Activated CD8-positive, alpha-beta memory T cell treated with anti-CD3 and anti-CD28 coated beads, Interleukin-2, amount 50 U/mL, for 1 hour (primary cell): ENCODE results near the gene ATP5PB.

Source experiments
- DNase-seq: peaks from one replicate; pipeline ENCODE4 v3.0.0-alpha.2; 2020; ENCODE audit errors: extremely low read depth

The ATP5PB gene

DNA sequence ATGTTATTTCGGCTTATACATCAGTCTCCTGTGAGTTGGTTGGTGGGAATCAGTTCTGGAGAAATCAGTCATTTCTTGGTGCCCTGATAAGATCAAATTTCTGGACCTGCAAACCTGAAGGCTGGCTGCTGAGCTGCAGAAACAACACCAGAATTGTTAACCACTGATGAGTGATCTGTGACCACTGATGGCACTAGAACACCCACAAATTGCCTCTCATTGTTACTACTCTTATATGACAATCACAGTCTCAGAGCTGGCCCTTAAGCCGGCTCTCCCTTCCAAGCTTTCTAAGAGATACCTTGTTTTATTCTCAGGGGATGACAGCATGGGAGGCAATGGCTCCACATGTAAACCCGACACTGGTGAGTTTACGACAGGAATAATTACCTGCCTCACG lies 26.4 kb downstream of the ATP5PB start:
- DNase-seq = no peak

DNA sequence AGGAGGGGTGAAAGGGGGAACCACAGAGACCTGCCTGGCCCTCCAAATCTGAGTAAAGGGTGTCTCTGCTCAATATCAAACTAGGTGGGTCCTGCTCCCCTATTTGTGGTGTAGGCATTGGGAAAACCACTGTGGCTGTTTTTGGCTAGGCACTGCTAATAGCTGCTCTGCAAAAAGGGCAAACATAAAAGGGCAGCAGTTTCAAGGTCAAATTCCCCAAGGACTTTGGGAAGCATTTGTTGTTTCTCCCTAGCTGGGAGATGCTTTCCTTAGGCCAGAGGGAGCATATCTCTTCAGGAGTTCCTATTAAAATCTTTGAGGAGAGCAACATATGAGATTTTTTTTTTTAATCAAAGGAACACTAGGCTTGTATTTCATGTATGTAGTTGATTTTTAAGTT lies 26.9 kb downstream of the ATP5PB start:
- no peak for DNase-seq

DNA sequence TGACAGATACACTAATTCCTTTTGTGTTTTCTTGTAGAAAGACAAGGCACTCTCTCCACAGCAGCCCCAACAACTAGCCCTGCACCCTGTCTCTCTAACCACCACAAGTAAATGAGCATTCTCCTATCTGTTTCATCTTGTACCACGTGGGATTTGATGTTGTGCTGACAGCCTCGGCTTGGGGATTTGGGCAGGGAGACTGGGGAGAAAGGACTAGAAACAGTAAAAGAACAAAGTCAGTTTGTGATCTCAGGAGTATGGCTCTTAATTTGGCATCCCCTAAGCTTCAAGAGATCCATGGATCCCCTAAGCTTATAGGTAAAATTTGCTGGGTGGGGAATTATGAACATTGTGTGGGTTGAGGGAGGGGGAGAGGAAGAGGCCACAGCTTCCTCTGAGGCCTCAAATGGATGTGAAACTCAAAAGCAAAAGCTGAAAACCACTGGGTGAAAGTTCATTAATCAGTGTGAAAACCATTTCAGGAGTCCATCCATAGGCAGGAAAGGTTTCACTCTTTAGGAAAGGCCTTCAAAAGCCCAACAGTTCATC lies 27.6 kb downstream of the ATP5PB start:
- DNase-seq = no peak

DNA sequence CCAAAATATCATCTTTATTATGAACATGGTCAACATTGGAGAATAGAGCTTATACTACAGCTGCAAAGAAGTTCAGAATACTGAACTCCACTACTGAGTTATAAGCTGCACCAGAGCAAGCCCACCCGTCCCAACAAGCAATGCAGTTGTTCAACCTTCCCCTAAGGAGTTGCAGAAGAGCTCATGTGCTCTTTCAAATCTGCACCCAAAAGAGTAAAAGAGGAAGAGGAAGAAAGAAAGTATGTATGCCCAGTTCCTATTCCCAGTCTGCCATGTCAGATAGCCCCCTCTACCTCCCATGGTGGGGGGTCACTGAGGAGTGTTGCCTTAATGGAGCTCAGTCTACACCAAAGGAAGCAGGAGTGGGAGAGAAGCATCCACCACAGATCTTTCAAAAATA lies 31.4 kb downstream of the ATP5PB start:
- DNase-seq = no peak

DNA sequence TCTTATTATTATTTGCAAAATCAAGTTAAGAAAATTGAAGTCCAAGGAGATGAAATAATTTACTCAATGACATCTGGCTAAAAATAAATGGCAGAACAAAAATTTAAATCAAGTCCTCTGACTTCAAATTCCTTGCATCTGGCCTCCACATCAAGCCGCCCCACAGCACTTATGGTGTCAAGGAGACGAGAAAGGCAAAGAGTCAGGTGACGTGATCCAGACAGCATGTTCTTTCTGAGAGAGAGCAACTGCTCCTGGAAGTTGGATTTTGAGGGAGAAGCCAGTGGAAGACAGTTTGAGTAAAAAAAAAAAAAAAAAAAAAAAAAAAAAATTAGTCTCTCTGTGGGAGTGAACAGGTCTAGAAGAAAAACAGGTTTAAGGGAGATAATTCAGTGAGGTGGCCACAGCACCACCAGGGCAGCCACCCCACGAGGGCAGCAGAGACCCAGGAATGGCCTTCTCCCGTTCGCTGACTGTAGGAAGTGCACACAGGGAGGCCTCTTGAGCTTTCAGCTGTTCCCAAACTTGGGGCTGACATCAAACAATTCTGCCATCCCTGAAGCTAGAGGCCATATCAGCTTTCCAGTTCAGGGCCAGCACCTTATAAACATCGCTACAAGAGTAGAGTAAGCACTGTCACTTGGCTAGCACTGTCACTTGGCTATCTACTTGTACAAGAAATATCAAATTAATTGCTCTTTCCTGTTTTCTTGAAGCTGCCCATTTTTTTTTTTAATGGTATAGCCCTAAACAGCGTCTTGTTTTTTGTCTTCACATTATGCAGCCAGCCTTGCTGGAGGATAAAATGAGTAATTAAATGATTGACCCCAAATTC lies 32.3 kb downstream of the ATP5PB start:
- no peak for DNase-seq

DNA sequence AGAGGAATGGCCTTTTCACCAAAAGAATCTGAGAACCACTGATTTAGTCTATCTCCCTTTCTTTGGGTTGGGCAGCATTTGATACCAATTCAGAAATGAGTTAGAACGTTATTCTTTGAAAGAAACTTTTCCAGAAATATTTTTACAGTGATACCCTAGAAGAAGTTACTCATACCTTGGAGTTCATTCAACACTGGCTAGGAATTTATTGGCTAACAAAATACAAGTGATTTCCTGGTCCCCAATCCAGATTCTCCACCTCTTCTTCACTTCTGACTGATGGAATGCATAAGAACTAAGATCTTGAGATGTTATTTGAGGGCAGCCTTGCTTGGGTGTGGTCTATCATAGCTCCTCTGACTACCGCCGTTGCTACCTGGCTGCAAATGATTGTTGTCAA lies 33.9 kb downstream of the ATP5PB start:
- DNase-seq = no peak

DNA sequence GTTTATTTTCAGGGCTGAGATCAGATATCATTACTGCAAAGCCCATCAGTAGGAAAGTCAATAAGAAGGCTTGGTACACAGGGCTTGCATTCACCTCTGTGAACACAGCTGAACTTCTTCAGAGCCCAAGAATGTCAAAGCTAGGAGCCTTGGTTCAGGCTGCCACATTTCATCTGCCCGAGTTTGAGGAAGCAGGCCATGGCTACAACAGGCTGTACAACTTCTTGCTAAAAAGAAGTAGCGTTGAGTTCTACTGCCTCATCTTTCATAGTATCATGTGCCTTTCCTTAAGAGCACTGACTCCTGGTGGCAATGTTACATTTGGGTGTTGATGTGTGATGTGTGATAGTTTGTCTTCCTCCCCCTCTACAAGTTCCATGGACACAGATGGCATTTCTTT lies 34.6 kb downstream of the ATP5PB start:
- DNase-seq = no peak

DNA sequence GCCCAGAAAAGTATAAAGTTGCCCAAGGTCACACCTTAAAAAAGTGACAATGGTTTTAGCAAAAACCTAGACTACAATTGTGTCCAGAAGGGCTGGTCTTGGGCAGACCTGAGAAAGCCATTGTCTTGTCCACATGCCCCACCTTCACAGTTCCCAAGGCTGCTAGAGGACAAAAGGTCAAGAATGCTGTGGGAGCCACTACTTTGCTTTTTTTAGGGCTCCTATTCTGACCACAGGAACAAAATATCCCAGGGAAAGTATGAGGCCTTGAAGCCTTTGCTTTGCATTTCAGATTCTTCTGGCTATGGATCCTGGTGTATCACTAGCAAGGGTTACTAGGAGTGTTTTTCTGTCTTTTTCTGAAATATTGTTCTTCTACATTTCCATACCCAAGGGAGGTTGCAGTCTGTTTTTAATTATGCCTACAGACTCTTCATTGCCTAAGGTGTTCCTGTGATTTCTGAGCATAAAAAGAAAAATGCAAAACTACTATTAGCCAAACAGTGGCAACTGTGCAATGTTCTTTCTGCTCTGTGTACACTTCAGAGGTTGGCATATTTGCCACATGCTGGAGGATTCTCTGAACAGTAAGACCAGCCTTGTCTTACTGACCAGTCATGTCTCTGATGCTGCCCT lies 35.2 kb downstream of the ATP5PB start:
- DNase-seq = no peak

DNA sequence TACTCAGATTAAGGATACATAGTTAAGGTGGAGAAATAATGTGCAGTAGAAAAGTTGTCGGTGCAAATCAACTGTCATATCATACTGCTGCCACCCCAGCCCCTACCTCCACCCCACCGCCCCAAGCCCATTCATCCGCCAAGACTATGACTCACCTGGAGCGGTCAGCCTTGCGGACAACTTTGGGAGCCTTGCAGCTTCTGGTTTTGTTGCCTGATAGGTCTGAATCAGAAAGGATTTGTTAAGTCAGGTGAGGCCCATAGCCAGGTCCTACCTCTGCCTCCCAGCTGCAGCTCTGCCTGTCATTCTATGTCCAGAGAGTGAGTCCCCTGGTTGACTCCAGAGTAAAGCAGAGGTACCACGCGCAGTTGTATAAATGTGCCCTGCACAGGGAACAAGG lies 37.2 kb downstream of the ATP5PB start:
- DNase-seq = no peak

DNA sequence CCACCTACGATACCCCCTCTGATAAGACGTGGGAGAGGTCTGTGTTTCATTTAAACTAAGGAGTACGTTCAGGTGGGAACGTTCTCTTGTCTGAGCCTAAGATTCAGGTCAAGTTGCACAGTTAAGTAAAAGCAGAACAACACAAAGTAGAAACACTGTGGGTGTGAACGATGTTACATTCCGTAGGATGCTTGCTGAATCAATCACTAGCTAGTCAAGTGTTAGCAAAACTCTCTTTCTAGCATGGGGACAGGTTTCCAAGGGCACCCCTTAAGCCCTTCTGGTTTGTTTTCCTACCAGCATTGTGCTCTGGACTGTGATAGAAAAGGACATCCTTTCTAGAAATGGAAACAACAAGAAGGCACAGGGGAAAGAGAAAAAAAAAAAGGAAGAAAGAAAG lies 37.9 kb downstream of the ATP5PB start:
- DNase-seq = no peak

DNA sequence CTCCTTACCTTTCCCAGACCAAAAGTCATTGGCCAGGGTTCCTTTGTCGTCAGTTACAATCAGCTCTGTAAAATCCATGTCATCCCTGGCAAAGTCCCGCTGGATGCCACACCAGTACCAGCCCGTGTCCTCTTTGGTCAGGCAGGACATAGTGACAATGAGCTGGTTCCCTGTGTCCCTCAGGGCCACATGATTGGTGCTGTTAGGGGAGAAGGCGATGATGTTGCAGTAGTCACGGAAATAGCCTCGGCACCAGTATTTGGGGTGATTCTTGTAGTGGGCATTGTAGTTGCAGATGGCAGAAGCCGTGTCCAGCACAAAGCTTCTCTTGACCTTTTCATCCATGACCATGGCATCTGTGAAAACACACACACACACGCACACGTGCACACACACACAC lies 39.4 kb downstream of the ATP5PB start:
- no peak for DNase-seq

DNA sequence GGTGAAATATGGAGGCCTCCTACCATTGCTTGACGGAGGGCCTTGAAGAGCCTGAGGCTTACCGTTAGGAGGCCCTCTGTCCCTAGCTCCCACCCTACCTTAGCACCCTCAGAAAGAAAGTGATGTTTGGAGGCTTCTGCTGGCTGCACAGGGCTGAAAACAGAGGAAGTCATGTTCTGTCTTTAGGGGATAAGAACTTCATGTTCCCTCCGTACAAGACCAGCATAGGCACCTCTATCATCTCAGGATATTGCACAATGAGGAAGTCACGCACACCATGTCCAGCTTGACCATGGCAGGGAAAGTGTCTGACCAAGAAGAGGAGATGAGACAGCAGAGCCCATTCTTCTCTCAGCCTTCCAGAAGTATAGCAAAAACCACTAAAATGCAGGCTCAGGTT lies 40.3 kb downstream of the ATP5PB start:
- no peak for DNase-seq

DNA sequence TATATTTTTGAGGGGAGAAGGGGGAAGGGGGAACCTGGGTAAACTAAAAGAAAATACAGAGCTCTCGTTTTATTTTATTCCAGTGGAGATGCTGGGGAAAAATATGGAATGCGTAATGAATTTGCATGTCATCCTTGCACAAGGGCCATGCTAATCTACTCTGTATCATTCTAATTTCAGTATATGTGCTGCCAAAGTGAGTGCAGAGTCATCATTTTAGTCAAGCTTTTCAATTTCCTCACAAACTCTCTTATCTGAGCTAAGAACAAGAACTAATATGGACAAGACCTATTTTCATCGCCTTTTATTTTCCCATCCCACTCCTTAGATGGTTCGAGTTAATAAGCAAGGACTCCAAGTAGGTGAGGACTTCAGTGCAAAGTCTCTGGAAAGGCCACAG lies 41.0 kb downstream of the ATP5PB start:
- DNase-seq = no peak

DNA sequence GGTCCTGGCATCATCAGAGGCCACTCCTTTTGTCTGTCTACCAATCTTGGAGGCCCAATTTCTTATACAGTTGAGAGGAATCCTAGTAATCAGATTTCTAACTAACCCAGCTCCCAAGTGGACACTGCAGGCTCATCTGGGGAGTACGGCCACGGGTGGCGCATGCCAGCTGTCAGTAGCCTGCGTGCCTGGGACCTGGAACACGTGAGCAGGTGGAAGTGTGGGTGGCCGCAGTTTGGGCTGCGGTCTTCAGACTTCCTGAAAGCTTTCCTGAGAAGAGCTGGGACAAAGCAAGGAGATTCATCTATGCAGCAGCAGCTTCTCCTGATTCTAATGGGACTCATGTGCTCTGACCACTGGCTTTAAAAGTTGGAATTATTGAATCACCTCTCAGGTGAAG lies 41.8 kb downstream of the ATP5PB start:
- DNase-seq = no peak

DNA sequence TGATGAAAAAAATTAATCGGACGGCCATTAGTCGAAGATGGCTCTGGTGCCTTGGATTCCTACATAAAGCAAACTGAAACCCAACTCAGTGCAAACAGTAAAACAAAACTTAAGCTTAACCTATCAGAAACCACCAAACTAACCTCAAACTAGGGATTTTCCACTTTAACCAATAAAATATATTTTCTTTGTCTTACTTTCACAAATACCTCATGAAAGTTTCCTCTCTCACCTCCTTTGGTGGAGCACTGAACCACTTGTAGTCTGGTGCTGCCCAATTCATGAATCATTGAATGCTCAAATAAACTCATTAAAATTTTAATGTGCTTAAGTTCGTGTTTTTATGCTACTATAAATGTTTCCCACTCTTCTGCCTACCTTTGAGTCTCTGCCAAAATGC lies 47.1 kb downstream of the ATP5PB start:
- no peak for DNase-seq

DNA sequence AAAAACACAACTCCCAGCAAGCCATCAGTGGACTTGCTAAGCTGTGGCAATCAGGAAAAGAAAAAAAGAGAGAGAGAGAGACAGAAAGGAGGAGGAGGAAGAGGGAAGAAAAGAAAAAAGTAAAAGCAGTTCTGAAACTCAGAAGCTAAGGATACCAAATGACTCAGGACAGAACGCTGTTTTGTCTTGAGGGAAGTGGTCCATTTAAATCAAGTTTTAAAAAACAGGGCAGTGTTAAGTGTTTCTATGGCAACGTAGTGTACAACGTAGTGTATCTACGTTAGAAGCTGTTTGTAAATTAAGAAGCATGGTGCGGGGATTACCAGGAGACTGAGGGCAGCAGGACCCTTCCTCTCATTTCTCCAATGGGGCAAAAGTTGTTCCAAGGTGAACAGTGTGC lies 48.3 kb downstream of the ATP5PB start:
- DNase-seq = no peak

DNA sequence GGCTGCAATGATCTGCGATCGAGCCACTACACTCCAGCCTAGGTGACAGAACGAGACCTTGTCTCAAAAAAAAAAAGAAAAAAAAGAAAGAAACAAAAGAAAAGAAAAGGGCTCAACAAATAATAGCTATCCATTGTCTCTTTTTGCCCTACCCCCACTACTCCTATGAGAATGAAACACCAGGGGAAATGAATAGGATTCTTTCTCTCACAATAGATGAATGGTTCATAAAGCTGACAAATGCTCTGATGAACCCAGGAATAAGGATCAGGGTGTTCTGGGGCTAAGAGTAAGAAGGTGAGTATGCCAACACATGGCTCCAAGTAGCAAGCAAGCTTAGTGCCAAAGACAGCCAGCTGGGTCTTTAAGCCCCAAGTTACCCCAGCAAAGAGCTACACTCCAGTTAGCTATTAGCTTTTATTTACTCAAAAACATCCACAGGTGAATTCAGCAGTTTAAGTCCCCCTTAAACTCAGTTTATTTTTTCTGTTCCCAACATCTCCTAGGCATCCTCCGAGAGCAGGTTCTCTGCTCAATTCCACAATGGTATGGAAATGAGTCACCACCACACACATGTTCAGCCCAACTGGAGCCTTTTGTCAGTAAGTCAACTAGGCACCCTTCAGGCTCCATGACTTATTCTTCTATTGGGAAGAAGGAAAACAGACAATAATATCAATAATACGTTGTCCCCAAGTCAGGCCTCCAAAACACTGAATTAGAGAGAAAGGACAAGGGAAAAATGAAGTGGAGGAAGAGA lies 49.9 kb downstream of the ATP5PB start:
- DNase-seq = no peak

DNA sequence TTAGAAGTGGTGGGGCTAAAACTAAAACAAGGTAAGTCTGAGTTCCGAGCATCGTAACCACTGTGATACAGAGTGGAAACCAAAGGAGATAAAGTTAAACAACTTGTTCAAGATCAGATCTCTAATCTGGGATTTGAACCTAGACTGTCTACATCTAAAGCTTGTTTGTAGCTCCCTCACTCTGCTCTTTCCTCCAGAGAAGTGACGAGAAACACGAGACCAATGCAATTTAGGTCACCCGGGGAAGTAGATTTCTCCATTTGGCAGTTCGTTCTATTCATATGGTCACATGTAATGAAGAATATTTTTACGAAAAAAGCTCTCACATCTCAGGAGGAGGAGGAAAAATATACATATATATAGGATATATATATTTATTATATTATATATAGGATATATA lies 52.4 kb downstream of the ATP5PB start:
- no peak for DNase-seq

DNA sequence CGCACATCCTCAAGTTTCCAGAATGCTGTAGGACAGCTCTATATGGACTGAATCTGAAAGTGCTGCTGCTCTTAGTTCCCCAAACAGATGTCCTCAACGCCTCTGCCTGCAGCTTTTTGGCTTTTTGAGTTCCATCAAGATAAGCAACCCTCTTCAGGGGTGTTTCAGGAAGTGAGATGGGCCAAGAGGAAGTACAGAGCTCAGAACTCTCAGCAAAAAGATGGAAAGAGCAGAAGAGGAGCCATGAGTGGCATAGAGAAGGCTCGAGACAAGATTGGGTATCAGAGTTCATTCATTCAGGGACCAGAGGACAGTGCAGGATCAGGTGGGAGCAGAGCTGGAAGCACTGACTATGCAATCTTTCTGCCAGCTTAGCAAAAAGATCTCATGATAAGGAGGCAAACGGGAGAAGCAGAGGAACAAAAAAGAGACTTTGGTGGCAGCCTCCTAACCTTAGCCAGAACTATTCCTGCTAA lies 54.4 kb downstream of the ATP5PB start, which contains the start of the genes ADORA3 and TMIGD3:
ADORA3 (minus strand) TSS at position 49 of the 476 bp plus-strand sequence. CDS start 279 bp downstream, outside the sequence.
TMIGD3 (minus strand) TSS at position 49 of the 476 bp plus-strand sequence. CDS start 279 bp downstream, outside the sequence.
- DNase-seq = no peak

DNA sequence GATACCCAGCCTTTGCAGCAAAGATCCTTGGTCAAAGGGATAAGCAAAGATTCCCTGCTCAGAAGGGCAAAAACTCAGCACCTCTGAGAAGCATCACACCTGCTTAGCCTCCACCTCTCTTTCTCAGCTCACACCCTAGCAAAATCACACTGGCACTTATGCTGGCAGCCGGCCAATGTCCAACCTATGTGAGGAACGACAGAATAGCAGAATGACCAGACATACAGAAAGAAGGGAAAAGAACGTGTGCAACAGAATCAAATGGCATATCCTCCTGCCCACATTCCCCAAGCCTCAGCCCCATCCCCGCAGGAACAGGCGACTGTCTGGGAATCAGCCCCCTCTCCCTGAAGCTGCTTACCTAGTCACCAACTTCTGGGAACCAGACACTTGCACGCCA lies 54.8 kb downstream of the ATP5PB start:
- no peak for DNase-seq

DNA sequence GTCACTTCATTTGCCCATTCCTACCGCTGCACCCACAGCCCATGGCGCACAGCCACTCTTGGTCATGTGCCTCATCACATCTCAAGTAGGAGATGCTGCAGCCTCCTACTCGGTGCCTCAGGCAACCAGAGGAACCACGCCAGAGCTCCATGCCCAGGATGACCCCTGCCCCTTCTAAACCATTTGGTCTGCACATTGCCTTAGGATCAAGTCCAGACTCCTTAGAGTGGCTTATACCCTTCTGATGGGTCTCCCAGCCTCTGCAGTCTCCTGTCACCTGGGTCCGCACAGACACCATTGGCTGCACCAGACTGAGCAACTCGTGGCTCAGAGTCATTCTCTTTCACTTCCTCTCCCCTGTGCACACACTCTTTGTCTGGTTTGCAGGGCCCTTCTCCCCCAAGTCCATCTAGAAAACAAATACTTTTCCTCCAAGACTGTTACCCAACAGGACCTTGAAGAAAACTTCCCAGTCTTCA lies 56.4 kb downstream of the ATP5PB start:
- DNase-seq = no peak

DNA sequence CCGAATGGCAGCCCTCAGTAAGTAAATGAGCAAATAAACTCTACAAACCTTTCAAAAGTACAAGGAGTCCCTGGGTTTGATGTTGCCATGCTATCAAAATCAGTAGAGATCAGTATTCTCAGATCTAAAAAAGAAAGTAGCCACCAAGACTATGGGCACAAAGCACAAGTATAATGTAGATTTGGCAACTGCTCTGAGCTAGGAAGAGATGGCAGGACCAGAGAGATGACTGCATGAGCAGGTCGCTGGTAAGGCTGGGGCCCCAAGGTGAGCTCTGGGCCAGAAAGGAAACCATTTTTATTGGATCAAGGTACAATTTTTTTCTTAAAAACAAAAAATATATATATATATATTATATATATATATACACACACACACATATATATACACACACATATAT lies 57.3 kb downstream of the ATP5PB start:
- no peak for DNase-seq
